ENCODE data around the gene SSUH2.

SSUH2 gene

GRCh38 chr3:8642001-8642400 is 2.6 kb downstream of the SSUH2 start:
- DNase-seq (ENCODE audit: low spot score), result no peak
- Histone ChIP-seq H3K27ac (no peak overlapping the region), H3K4me3 (no peak overlapping the region)
- no peak for TF ChIP-seq CTCF (IDR thresholded peaks at IDR 0.05)

DNA sequence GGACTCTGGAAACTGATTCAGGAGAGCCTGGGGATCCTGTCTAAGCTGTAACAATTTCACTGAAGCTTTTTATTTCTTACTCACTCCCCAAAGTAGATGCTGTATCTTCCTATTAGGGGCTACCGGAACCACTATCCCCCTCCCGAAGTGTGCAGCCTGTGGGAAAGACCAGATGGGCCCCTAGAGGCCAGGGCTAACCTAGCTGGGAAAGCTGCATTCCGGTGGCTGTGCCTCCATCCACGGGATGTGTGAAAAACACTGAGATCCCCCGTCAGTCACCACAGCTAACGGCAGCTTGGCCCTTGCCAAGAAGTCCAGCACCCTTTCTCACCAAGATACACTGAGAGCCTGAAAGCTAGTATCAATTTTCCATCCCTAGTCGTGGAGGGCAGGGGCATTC is 3.1 kb downstream of the SSUH2 start:
- Histone ChIP-seq H3K27ac (no peak overlapping the region), H3K4me3 (no peak overlapping the region)
- no peak for DNase-seq (ENCODE audit: low spot score)
- no peak for TF ChIP-seq CTCF (IDR thresholded peaks at IDR 0.05)

DNA sequence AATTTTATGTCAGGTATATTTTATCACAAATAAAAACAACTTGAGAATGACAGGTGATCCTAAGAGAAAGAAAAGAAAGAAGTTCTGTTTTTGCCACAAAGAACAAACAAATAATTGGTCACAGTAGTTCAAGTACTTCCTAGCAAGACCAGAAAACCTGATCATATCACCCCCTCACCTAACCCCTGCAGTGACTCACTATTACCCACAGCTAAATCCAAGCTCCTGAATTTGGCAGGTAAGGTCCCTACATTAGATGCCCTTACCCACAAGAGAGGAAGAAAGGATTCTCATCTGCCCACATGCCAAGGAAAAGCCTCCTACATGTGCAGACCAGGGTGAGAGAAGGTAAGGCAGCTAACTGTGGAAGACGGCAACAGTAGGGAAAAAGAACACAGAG is 4.4 kb downstream of the SSUH2 start:
- TF ChIP-seq CTCF (IDR thresholded peaks at IDR 0.05), result no peak
- Histone ChIP-seq H3K27ac (no peak overlapping the region), H3K4me3 (no peak overlapping the region)
- no peak for DNase-seq (ENCODE audit: low spot score)

DNA sequence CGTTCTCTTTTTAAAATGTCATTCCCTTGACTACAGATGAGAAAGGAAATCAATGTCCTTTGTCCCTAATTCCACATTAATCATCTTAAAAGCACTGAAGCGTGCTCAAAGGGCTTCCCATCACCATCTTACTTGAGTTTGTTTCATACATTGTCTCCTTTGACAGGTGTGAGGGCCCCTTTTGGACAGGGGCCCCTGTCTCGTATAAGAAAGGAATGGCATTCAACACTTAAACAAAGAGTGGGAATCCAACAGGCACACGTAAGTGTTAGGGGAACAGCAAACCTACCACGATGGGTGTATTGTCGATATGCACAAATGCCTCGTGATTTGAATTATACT is 5.0 kb downstream of the SSUH2 start:
- no peak overlapping the region for H3K27ac ChIP-seq
- TF ChIP-seq CTCF (IDR thresholded peaks at IDR 0.05), result no peak
- no peak overlapping the region for H3K4me3 ChIP-seq
- DNase-seq (ENCODE audit: low spot score), result no peak

DNA sequence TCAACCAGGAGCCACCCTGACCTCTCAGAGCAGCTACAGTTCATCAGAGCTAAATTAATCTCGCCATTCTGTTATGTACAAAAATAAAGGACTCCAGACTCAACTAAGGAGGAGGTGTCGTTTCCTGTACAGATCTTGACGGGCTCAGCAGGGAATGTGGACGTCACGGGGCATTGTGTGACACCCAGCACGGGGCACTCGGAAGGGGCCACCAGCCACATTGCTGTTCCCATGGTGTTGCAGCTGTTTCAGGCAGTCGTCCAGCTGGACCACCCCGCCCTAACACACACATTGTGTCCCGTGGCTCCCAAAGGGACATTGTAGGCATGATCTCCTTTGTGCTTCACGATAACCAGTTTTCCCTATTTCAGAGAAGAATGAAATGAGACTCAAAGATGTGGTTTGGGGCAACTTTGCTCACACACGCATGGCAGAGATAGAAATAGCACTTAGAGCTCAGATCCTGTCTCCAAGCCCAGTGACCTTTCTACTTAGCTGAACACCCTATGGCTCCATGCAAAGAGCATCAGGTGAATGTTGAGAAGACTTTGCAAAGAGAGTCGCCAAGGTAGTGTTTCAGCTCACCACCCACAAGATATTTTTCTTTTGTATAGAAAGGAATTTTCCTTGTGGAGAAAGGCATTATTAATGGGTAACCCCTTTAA is 5.5 kb downstream of the SSUH2 start:
- TF ChIP-seq CTCF (IDR thresholded peaks at IDR 0.05), result no peak
- no peak for DNase-seq (ENCODE audit: low spot score)
- H3K4me3 ChIP-seq, result no peak overlapping the region
- no peak overlapping the region for H3K27ac ChIP-seq

- Histone ChIP-seq H3K27ac (no peak overlapping the region), H3K4me3 (no peak overlapping the region)
- TF ChIP-seq CTCF (IDR thresholded peaks at IDR 0.05), result no peak
- no peak for DNase-seq (ENCODE audit: low spot score)
Measured at GRCh38 chr3:8637348-8637747, 7.2 kb downstream of the SSUH2 start.

- H3K4me3 ChIP-seq, result no peak overlapping the region
- no peak overlapping the region for H3K27ac ChIP-seq
- TF ChIP-seq CTCF (IDR thresholded peaks at IDR 0.05), result no peak
- no peak for DNase-seq (ENCODE audit: low spot score)
Measured at GRCh38 chr3:8635631-8636030, 9.0 kb downstream of the SSUH2 start.
